Measurements from ENCODE around the gene CUL9.

GRCh38 chr6:43255408-43256054 lies 73.5 kb downstream of the CUL9 start:
- TF ChIP-seq CTCF (IDR thresholded peaks at IDR 0.05; ENCODE audit: insufficient read depth, low read depth, low read length), result no peak
- TF ChIP-seq EZH2 (IDR thresholded peaks at IDR 0.05; ENCODE audit: insufficient read depth, low read length), result no peak

Measured in astrocyte (in vitro differentiated cells and primary cell).